Measurements from ENCODE around the gene BCL11A.

BCL11A gene

DNA sequence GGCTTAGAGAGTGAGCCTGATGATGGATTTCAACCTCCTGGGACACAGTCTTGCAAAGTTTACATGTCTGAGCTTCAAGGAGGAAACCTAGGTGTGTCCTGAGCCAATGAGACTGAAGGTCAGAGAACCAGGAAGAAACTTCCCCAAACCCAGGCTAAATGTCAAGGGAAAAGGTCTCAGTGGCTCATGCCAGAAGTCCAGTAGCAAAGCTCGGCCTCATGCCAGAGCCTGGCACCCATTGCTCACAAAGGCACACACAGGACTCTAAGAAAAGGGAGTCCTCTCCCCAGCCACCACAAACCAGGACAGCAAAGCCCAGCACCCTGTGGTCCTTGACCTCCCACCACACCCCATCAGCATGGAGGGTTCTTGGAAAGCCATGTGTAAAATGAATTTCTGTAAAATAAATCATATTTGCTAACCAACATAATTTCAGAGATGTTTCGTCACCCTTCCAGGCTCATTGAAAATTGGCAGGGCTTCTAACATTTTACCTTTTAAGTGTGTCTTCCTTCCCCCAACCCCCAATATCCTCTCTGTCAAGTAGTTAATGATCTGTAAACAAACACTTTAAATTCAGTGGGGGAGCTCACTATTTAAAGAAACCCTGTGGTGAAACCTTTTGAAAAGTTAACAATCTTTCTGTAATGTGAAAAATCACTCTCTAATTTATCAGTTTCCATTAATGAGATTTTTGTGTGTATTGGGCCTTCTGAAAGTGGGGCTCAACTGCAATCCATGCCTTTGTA, 77.1 kb downstream of the BCL11A start:
- no peak overlapping the region for H3K4me3 ChIP-seq (ENCODE audit: low read length)
- TF ChIP-seq ZNF274 (IDR thresholded peaks at IDR 0.05; ENCODE audit: low read depth, low read length) = no peak

DNA sequence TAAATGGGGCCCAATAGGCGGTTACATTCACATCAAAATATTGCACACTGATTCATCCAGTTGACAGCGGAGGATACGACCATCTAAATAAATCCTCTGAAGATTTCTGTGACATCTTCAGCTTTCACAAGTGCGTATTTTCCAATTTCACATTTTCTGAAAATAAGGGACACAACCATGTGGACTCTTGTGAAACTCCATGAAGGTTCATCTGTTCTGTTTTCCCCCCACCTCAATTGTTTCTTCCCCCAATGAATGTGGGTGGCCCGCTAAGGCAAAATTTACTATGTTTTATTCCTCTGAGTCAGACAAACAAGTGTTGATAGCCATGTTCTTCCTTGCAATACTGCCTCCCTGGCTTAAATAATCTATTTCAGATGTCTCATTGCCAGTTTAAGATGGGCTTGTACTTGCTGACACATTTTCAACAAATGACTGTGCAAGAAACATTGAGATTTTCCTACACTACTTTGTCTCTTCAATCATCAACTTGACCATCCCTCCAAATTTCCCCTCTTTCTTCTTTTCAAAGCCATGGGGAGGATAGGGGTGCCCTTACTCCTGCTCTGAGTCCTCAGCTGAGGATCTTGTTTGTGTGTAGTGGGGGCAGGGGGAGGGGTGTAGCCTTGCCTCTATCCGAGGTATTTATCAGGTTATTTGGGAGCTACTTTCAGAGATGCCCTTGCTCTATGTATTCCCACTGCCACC, 78.2 kb downstream of the BCL11A start:
- no peak for TF ChIP-seq ZNF274 (IDR thresholded peaks at IDR 0.05; ENCODE audit: low read depth, low read length)
- H3K4me3 ChIP-seq (ENCODE audit: low read length) = no peak overlapping the region

DNA sequence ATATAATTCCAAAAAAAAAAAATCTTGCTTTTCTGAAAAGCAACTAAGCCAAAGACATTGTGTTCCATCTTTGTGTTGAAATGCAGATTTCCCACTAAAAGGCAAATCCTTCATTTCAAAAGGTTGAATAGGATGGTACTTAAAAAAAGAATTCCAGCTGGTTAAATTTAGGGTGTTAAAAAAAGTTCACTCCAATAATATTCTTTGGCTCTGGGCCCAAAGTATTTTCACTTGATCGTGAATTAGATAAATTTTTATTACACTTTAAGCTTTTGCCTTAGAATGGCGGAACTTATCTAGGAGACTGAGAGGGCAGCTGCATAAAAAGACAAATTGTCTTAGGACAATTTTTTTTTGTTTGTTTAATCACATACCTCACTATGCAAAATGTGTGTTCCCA, 79.2 kb downstream of the BCL11A start:
- no peak for TF ChIP-seq ZNF274 (IDR thresholded peaks at IDR 0.05; ENCODE audit: low read depth, low read length)
- no peak overlapping the region for H3K4me3 ChIP-seq (ENCODE audit: low read length)

DNA sequence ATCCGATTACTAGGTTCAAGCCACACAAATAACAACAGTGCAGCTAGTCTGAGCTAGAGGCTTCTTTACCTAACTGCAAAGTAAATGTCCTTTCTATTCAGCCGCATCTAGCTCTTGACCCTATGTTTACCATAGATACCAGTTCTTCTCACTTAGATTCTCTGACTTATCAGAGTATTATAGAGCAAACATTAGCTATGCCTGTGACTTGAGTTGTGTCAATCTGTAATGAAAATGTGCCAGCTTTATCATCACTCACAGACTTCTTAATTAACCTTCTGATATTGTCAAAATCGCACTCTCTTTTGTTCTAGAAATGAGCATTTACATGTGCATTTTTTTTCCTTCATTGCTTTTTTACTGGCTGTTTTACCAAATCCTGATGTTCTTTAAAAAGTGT, 79.9 kb downstream of the BCL11A start:
- no peak overlapping the region for H3K4me3 ChIP-seq (ENCODE audit: low read length)
- no peak for TF ChIP-seq ZNF274 (IDR thresholded peaks at IDR 0.05; ENCODE audit: low read depth, low read length)

DNA sequence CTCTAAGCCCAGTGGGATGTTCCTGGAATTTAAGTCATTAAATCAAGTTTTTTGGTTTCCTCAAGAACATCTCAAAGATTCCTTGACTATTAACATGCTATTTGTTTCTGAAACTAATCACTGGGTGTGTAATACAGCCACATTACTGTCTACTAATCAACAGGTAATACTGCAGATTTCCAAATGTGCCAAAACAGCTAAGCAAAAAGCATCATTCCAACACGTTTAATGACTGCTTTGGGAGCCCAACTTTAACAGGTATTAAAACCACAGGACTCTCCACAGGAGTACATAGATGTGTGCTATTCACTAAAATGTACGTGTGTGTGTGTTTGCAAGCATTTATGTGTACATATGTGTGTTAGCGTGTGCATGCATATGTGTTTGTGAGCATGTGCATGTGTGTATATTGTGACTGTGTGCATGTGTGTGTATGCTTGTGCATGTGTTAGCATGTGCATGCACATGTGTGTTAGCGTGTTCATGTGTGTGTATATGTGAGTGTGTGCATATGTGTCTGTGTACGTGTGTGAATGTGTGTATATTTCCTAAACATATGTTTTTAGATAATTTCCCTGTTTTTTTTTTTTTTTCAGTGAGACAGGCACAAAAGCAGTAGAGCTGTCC, 80.7 kb downstream of the BCL11A start:
- H3K4me3 ChIP-seq (ENCODE audit: low read length) = no peak overlapping the region
- no peak for TF ChIP-seq ZNF274 (IDR thresholded peaks at IDR 0.05; ENCODE audit: low read depth, low read length)

DNA sequence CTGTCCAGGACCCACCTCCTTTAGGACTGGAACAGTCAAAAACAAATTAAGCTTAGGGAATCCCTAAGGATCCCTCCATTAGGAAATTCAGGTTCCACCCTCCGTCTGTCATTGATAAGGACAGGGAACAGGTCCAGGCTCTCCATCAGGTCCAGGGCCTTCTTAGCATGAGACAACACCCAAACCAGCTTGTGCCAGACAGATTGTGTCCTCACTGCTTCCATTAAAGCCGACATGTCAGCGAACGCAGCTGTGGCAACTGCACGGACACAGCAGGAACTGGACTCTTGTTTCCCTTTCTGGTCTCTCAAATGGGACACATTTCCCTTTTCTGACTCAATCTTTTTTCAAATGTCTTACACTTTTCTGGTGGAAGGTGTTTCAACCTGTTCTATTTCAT, 81.4 kb downstream of the BCL11A start:
- no peak for TF ChIP-seq ZNF274 (IDR thresholded peaks at IDR 0.05; ENCODE audit: low read depth, low read length)
- no peak overlapping the region for H3K4me3 ChIP-seq (ENCODE audit: low read length)

DNA sequence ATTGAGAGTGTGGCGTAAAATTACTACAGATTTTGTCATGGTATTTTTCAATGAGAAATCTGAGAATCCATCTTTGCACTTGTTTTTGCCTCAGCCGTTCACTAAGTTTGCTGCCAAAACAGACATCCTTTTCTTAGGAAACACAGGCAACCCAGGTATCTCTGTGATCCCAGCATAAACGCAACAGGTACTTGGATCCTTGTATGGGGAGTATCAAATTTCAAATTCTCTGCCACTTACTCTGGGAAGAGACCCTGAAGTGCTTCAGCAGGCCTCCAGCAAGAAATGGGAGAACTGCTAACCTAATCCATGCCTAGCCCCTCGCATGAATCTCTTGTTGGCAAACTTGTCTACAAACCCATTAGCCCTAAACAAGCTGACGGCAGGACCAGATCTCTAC, 83.1 kb downstream of the BCL11A start:
- no peak for TF ChIP-seq ZNF274 (IDR thresholded peaks at IDR 0.05; ENCODE audit: low read depth, low read length)
- H3K4me3 ChIP-seq (ENCODE audit: low read length) = no peak overlapping the region

DNA sequence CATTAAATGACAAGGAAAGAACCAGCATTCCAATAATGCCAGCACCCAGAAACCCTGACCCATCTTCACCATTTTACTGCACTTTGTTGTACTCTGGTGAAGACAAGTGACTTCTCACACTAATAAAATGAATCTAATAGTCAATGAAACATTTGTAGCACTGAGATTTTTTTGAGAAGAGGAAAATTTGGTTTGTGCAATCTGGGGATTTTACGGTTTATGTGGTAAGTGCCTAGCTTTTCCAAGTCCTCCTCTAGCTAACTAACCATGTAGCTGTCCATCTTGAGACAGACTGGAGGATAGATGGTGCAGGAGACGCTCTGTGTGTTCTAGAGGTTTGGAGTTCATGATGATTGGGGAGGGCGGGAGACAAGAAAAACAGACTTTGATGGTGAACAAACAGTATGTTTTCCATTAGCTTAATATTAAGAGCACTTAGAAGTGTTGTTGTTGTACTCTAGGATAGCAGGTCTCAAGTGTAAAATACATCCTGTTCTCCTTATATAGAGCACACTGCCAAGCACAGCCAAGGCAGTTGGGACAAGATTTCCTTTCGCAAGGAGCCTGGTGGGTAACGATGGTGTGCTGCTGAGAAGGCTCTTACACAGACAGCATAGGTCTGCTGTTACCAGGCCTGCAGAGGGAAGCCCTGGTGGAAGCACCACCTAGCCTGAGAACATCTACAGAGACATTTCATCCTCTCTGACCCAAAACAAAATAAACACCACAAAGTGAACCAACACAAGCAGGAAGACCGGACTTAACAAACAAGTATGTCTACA, 83.7 kb downstream of the BCL11A start:
- H3K4me3 ChIP-seq (ENCODE audit: low read length) = no peak overlapping the region
- TF ChIP-seq ZNF274 (IDR thresholded peaks at IDR 0.05; ENCODE audit: low read depth, low read length) = no peak

DNA sequence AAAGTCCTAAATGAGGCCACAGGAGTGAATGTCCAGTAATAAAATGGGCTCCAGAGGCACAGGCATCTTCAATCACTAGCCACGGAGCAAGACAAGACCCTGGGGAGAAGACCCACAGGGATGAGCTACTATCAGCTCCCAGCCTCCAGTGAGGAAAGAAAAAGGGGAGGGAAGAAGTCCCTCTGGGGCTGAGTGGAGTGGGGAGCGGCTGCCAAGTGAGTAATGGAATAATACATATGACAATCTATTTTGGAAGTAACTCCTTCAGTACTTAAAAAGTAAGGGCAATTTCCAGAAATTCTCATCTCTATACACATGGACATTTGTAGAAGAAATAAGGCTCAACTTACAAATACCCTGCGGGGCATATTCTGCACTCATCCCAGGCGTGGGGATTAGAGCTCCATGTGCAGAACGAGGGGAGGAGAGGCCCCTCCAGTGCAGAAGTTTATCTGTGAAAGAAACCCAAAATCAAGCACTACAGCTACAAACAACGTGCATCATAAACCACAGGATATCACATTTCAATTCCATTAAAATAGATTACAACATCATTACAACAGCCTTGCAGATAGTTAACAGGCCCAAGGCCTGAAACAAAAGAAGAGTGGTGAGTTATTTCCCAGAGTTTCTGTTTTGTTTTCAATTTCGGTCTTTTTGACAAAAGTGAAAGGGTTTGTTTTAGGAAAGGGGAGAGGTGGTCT, 84.9 kb downstream of the BCL11A start:
- H3K4me3 ChIP-seq (ENCODE audit: low read length) = no peak overlapping the region
- no peak for TF ChIP-seq ZNF274 (IDR thresholded peaks at IDR 0.05; ENCODE audit: low read depth, low read length)

DNA sequence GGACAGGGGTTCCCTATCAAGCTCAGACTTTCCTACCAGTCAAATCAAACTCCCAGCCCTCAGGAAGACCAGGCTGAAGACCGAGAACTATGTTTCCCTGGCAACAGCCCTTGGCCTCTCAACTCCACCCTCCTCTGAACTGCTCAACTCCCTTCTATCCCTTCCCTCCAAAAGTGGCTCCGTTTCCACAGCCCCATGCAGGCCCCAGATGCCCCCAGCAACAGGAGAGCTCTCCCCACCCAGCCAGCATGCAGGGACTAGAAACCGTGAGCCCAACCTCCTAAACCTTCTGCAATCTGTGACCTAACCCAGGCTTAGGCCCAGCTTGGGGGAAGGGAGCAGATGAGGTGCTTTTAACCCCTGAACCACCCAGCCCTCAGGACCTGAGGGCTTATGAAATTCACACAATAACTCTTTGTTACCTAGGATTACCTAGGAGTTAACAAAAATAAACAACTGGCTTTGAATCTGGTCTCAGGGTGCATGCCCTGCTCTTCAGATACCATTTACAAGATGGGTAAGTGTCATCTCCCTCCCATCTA, 87.2 kb downstream of the BCL11A start:
- no peak for TF ChIP-seq ZNF274 (IDR thresholded peaks at IDR 0.05; ENCODE audit: low read depth, low read length)

DNA sequence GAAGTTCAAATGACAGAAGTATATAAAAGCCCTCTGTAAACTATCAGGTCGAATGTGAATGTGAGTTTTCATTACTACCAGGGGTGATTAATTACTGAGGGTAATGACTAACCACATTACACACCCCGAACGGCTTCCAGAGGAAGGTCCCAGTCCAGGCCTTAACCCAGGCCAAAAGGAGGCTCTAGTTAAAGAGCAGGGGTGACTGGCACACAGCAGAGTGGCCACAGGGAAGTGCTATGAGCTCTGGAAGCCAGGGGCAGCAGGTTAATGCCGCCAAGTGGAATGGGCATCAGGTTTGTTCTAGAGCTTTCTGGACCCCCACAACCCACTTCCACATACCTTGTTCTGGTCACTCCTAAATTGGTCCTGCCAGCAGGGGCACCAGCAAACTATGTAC, 87.7 kb downstream of the BCL11A start:
- H3K4me3 ChIP-seq (ENCODE audit: low read length) = no peak overlapping the region
- TF ChIP-seq ZNF274 (IDR thresholded peaks at IDR 0.05; ENCODE audit: low read depth, low read length) = no peak

More for the DNA sequence above, 87.2 kb downstream of the BCL11A start:
- H3K4me3 ChIP-seq (ENCODE audit: low read length) = no peak overlapping the region

DNA sequence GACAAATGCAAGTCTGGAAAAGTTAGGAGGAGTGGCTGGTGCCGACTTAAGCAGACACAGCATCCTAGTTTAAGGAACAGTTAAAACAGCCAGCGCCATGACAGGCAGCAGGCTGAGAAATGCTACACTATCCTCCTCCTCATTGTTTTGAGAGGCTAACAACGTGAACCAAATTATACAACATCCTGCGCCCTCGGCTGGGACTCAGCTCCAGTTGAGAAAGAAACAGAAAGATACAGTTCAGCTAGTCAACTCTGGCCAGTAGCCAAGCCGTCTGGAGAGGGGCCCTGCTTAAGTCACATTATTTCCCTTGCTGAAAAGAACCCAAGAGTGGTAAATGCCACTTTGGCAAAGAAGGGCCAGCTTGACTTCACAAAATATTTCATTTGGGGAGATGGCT, 90.2 kb downstream of the BCL11A start:
- H3K4me3 ChIP-seq (ENCODE audit: low read length) = no peak overlapping the region
- no peak for TF ChIP-seq ZNF274 (IDR thresholded peaks at IDR 0.05; ENCODE audit: low read depth, low read length)

DNA sequence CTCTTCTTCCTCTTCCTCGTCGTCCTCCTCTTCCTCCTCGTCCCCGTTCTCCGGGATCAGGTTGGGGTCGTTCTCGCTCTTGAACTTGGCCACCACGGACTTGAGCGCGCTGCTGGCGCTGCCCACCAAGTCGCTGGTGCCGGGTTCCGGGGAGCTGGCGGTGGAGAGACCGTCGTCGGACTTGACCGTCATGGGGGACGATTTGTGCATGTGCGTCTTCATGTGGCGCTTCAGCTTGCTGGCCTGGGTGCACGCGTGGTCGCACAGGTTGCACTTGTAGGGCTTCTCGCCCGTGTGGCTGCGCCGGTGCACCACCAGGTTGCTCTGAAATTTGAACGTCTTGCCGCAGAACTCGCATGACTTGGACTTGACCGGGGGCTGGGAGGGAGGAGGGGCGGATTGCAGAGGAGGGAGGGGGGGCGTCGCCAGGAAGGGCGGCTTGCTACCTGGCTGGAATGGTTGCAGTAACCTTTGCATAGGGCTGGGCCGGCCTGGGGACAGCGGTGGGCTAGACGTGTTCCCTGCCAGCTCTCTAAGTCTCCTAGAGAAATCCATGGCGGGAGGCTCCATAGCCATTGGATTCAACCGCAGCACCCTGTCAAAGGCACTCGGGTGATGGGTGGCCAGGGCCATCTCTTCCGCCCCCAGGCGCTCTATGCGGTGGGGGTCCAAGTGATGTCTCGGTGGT, 91.9 kb downstream of the BCL11A start:
- no peak for TF ChIP-seq ZNF274 (IDR thresholded peaks at IDR 0.05; ENCODE audit: low read depth, low read length)
- H3K4me3 ChIP-seq (ENCODE audit: low read length) = no peak overlapping the region

Measured in GM08714 (cell line).